Measurements from ENCODE around the gene CCDC169. TPM values are rescaled to one million over a fixed set of nuclear protein-coding genes. Genes with fewer than 3 reads are reported as not detected.
A peak's percentile ranks its signal among the peaks of the same experiment; 100 is the strongest.

CCDC169 gene
- total RNA-seq, 4 donors from 2014 or later: 0.48 to 0.55 TPM; not detected in 2

- no peaks in the 10 kb centered on the region for H3K9me3 ChIP-seq
- peaks cover 0 to 3% (median 0%) of the 10 kb centered on the region in 4 donors for H3K4me1 ChIP-seq
- 45 to 75% methylated on average over 4 to 6 of the region's 6 CpGs for WGBS, 2 donors (ENCODE audit: low coverage in 1 of 2)
- H3K27me3 ChIP-seq: no peaks in the 10 kb centered on the region
- no peak overlapping the region for H3K4me3 ChIP-seq
- no peak for DNase-seq
- intact Hi-C loops (cut with DNase I; ENCODE audit: low total_unique reads): loop anchor here (10.0 kb wide), 2 partner anchors 62 to 452 kb away; partner anchors contain the start of gene SPART
- TF ChIP-seq CTCF (IDR thresholded peaks at IDR 0.05): peak; percentile 46 to 78 (median 73)
- no peak for TF ChIP-seq POLR2AphosphoS5 (IDR thresholded peaks at IDR 0.05)
- TF ChIP-seq EP300 (IDR thresholded peaks at IDR 0.05; ENCODE audit: low read depth): no peak
- TF ChIP-seq POLR2A (IDR thresholded peaks at IDR 0.05): no peak
- in situ Hi-C loops (cut with MboI; ENCODE audit: low pct_ligation_motif_present in 1 of 4, low pct_unique_long_range_greater_than_20kb in 1 of 4, low sequenced_read_pairs in 3 of 4): loop anchor here in 1 of 4 donors (25.0 kb wide), 1 partner anchor 454 kb away; no protein-coding TSS in a partner anchor
- H3K27ac ChIP-seq: no peak overlapping the region
- no peaks in the 10 kb centered on the region for H3K36me3 ChIP-seq
Observed at GRCh38 chr13:36282821-36283432, 14.7 kb downstream of the CCDC169 start.

GRCh38 chr13:36275190-36276002 lies 22.2 kb downstream of the CCDC169 start:
- WGBS, 2 donors (ENCODE audit: low coverage in 1 of 2): 62 to 69% methylated on average over 3 of the region's 3 CpGs
- no peaks in the 10 kb centered on the region for H3K4me1 ChIP-seq
- DNase-seq: no peak
- no peaks in the 10 kb centered on the region for H3K36me3 ChIP-seq
- H3K4me3 ChIP-seq: no peak overlapping the region
- in situ Hi-C loops (cut with MboI; ENCODE audit: low pct_ligation_motif_present in 1 of 4, low pct_unique_long_range_greater_than_20kb in 1 of 4, low sequenced_read_pairs in 3 of 4): loop anchor here in 3 of 4 donors (5.0 to 25.0 kb wide), 3 partner anchors 293 to 462 kb away; no protein-coding TSS in a partner anchor
- TF ChIP-seq CTCF (IDR thresholded peaks at IDR 0.05) (peak; percentile 38 to 57 (median 53)), EP300 (IDR thresholded peaks at IDR 0.05; ENCODE audit: low read depth) (no peak), POLR2A (IDR thresholded peaks at IDR 0.05) (no peak), POLR2AphosphoS5 (IDR thresholded peaks at IDR 0.05) (no peak)
- no peak overlapping the region for H3K27ac ChIP-seq
- H3K9me3 ChIP-seq: no peaks in the 10 kb centered on the region
- intact Hi-C loops (cut with DNase I; ENCODE audit: low total_unique reads): no loop called here
- H3K27me3 ChIP-seq: no peaks in the 10 kb centered on the region

GRCh38 chr13:36273431-36273830 lies 24.2 kb downstream of the CCDC169 start:
- Histone ChIP-seq H3K36me3 (no peaks in the 10 kb centered on the region), H3K4me1 (no peaks in the 10 kb centered on the region), H3K4me3 (no peak overlapping the region), H3K27ac (no peak overlapping the region), H3K9me3 (no peaks in the 10 kb centered on the region), H3K27me3 (no peaks in the 10 kb centered on the region)
- intact Hi-C loops (cut with DNase I; ENCODE audit: low total_unique reads) (loop anchor here (5.0 kb wide), 1 partner anchor 291 kb away; no protein-coding TSS in a partner anchor), in situ Hi-C loops (cut with MboI; ENCODE audit: low pct_ligation_motif_present in 1 of 4, low pct_unique_long_range_greater_than_20kb in 1 of 4, low sequenced_read_pairs in 3 of 4) (loop anchor here in 3 of 4 donors (5.0 to 25.0 kb wide), 3 partner anchors 286 to 464 kb away; no protein-coding TSS in a partner anchor)
- DNase-seq: no peak
- TF ChIP-seq POLR2AphosphoS5 (IDR thresholded peaks at IDR 0.05) (no peak), POLR2A (IDR thresholded peaks at IDR 0.05) (no peak), EP300 (IDR thresholded peaks at IDR 0.05; ENCODE audit: low read depth) (no peak), CTCF (IDR thresholded peaks at IDR 0.05) (no peak)
- 83 to 88% methylated on average over 2 of the region's 2 CpGs for WGBS, 2 donors (ENCODE audit: low coverage in 1 of 2)

- no peak overlapping the region for H3K4me3 ChIP-seq
- no peaks in the 10 kb centered on the region for H3K9me3 ChIP-seq
- intact Hi-C loops (cut with DNase I; ENCODE audit: low total_unique reads): no loop called here
- TF ChIP-seq EP300 (IDR thresholded peaks at IDR 0.05; ENCODE audit: low read depth) (no peak), POLR2A (IDR thresholded peaks at IDR 0.05) (no peak), POLR2AphosphoS5 (IDR thresholded peaks at IDR 0.05) (no peak), CTCF (IDR thresholded peaks at IDR 0.05) (no peak)
- no peaks in the 10 kb centered on the region for H3K27me3 ChIP-seq
- H3K27ac ChIP-seq: no peak overlapping the region
- no peak for DNase-seq
- H3K36me3 ChIP-seq: no peaks in the 10 kb centered on the region
- in situ Hi-C loops (cut with MboI; ENCODE audit: low pct_ligation_motif_present in 1 of 4, low pct_unique_long_range_greater_than_20kb in 1 of 4, low sequenced_read_pairs in 3 of 4): loop anchor here in 2 of 4 donors (25.0 kb wide), 2 partner anchors 275 to 475 kb away; no protein-coding TSS in a partner anchor
- H3K4me1 ChIP-seq: no peaks in the 10 kb centered on the region
Observed at GRCh38 chr13:36261976-36262375, 35.6 kb downstream of the CCDC169 start.
